HUES6 (cell line): Measurements from ENCODE around the gene NHLRC2.
"Not testable (repeated sequence)": the region's sequence is repeated elsewhere in the genome, so short reads cannot be mapped to it uniquely, and the experiment has no call there.

Experiments
- H3K27ac ChIP-seq: 2 replicates; pipeline ENCODE4 v1.7.0; 2013; ENCODE audit warnings: low read depth, mild to moderate bottlenecking, low read length, inconsistent platforms
- H3K27me3 ChIP-seq: 2 replicates; pipeline ENCODE4 v1.6.1; 2013; ENCODE audit warnings: low read length; ENCODE audit not compliant: control insufficient read depth, insufficient read depth
- H3K36me3 ChIP-seq: 2 replicates; pipeline ENCODE4 v1.6.1; 2013; ENCODE audit warnings: low read length; ENCODE audit not compliant: control insufficient read depth, insufficient read depth
- H3K4me1 ChIP-seq: 2 replicates; pipeline ENCODE4 v1.6.1; 2013; ENCODE audit warnings: low read length; ENCODE audit not compliant: control insufficient read depth, insufficient read depth
- H3K4me3 ChIP-seq: 2 replicates; pipeline ENCODE4 v1.5.1; 2013; ENCODE audit warnings: low read depth, low read length
- H3K9ac ChIP-seq: one replicate; pipeline ENCODE4 v1.6.1; 2013; ENCODE audit warnings: mild to moderate bottlenecking, low read length
- H3K9me3 ChIP-seq: 2 replicates; pipeline ENCODE4 v1.6.1; 2013; ENCODE audit warnings: low read depth, low read length; ENCODE audit not compliant: control insufficient read depth, insufficient read depth

Gene NHLRC2

DNA sequence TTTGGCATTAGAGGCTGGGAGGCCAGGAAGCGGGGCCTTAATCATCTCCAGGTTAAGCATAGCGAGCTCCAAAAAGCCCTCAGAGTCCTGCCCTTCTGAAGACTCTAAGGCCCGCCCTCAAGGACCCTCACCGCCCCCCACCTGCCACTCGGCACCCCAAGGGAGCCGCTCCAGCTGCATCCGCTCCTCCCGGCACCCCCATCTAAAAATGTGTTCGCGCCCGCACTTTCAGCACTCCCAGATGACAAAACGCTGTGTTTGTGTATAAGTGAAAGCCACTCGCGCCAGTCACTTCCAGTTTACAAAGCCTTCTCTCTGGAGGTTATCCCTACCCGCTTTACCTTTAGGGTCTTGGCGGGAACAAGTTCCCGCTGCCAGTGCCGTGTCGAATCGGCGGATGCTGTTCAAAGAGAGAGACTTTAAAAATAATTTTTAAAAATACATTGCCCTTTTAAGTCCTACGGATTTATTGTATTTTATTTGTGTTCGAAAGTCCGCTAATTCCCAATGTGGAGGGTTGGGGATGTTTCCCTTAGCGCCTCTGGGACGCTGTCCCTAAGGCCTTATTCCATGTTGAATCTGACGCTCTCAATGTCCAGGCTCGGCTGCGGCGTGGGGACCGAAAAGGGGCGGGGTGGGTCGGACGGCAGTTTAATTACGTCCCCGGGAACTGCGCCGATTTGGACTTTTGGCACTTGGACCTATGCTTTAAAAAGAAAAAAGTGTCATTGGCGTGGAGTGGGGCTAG is at the start of gene NHLRC2, which contains the start of gene DCLRE1A:
NHLRC2 (plus strand) TSS at position 649 of the 748 bp plus-strand sequence. CDS start 212 bp downstream, outside the sequence.
DCLRE1A (minus strand) TSS at position 70 of the 748 bp plus-strand sequence. CDS start 900 bp downstream, outside the sequence.
- H3K4me3 ChIP-seq: peak within 1 kb of the TSS; percentile 90
- no peaks in the 10 kb centered on the region for H3K27me3 ChIP-seq
- peaks cover 12% of the 10 kb centered on the region for H3K4me1 ChIP-seq
- no peaks in the 10 kb centered on the region for H3K9me3 ChIP-seq
- peaks cover 11% of the 10 kb centered on the region for H3K36me3 ChIP-seq
- peak within 1 kb of the TSS; percentile 91 for H3K9ac ChIP-seq
- peak within 1 kb of the TSS; percentile 99 for H3K27ac ChIP-seq

- Histone ChIP-seq H3K27me3 (no peaks in the 10 kb centered on the region), H3K9me3 (no peaks in the 10 kb centered on the region), H3K27ac (no peak overlapping the region), H3K4me1 (no peaks in the 10 kb centered on the region), H3K36me3 (no peaks in the 10 kb centered on the region), H3K9ac (no peak overlapping the region), H3K4me3 (no peak overlapping the region)
Observed at GRCh38 chr10:113806503-113806902, 48.0 kb upstream of the NHLRC2 start.

DNA sequence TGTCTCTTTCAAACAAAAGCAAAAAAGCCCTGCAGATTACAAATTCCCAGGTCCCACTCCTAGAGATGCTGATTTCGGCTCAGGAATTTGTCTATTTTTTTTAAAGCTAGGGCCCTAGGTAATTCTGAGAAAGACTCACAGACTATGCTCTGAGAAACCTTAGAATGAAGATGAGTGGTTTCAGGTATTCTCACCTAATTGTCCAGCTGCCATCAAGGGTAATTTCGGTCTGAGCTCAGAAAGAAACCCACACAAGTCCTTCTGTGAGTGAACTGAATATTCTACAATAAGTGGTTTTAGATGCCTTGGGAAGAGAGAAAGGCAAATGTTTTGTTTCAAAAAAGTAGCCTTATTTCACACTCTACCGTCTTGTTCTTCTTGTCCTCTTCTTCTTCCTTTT is 46.3 kb upstream of the NHLRC2 start:
- Histone ChIP-seq H3K4me1 (no peaks in the 10 kb centered on the region), H3K9me3 (no peaks in the 10 kb centered on the region), H3K27me3 (no peaks in the 10 kb centered on the region), H3K4me3 (no peak overlapping the region), H3K27ac (no peak overlapping the region), H3K36me3 (no peaks in the 10 kb centered on the region), H3K9ac (no peak overlapping the region)

DNA sequence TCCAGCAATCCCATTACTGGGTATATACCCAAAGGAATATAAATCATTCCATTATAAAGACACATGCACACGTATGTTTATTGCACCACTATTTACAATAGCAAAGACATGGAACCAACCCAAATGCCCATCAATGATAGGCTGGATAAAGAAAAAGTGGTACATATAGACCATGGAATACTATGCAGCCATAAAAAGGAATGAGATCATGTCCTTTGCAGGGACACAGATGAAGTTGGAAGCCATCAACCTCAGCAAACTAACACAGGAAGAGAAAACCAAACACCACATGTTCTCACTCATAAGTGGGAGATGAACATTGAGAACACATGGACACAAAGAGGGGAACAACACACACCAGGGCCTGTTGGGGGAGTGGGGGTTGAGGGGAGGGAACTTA is 39.8 kb upstream of the NHLRC2 start:
- not testable (repeated sequence) for H3K9ac ChIP-seq

GRCh38 chr10:113819989-113820388 is 34.5 kb upstream of the NHLRC2 start:
- Histone ChIP-seq H3K9ac (no peak overlapping the region), H3K36me3 (no peaks in the 10 kb centered on the region), H3K9me3 (no peaks in the 10 kb centered on the region), H3K27ac (no peak overlapping the region), H3K4me1 (peaks cover 20% of the 10 kb centered on the region), H3K4me3 (no peak overlapping the region), H3K27me3 (no peaks in the 10 kb centered on the region)

More for the DNA sequence above, 39.8 kb upstream of the NHLRC2 start:
- H3K4me3 ChIP-seq, H3K36me3 ChIP-seq, H3K4me1 ChIP-seq, H3K27me3 ChIP-seq, H3K27ac ChIP-seq, H3K9me3 ChIP-seq: not testable (repeated sequence)

DNA sequence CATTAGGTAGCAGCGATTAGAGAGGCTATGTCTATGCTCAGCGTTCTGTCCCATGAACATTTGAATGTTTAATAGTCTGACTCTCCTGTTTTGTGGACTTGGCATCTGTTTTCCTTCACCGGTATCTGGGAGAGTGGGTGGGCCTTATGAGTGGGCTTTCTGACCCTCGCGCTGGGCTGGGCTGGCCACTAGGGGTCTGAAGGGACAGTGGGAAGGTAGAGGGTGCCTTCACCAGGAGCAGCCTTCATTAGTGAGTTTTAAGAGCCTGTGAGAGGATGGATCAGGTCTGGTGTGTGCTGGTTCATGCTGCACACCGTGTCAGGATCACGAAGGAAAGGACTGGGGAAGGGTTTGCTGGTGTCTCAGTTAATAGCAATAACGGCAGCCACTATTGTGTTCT is 34.0 kb upstream of the NHLRC2 start:
- peaks cover 20% of the 10 kb centered on the region for H3K4me1 ChIP-seq
- no peak overlapping the region for H3K9ac ChIP-seq
- H3K36me3 ChIP-seq: no peaks in the 10 kb centered on the region
- no peaks in the 10 kb centered on the region for H3K27me3 ChIP-seq
- no peak overlapping the region for H3K27ac ChIP-seq
- H3K9me3 ChIP-seq: no peaks in the 10 kb centered on the region
- H3K4me3 ChIP-seq: no peak overlapping the region

- H3K27ac ChIP-seq, H3K9ac ChIP-seq, H3K27me3 ChIP-seq, H3K9me3 ChIP-seq, H3K4me3 ChIP-seq, H3K36me3 ChIP-seq: not testable (repeated sequence)
- peaks cover 20% of the 10 kb centered on the region for H3K4me1 ChIP-seq
Observed at GRCh38 chr10:113821306-113821705, 33.2 kb upstream of the NHLRC2 start.

GRCh38 chr10:113822174-113822573 is 32.3 kb upstream of the NHLRC2 start:
- Histone ChIP-seq H3K9ac (no peak overlapping the region), H3K9me3 (no peaks in the 10 kb centered on the region), H3K36me3 (no peaks in the 10 kb centered on the region), H3K4me3 (no peak overlapping the region), H3K27ac (no peak overlapping the region), H3K4me1 (peaks cover 20% of the 10 kb centered on the region), H3K27me3 (no peaks in the 10 kb centered on the region)

- Histone ChIP-seq H3K4me1 (peaks cover 20% of the 10 kb centered on the region), H3K9ac (no peak overlapping the region), H3K4me3 (no peak overlapping the region), H3K27me3 (no peaks in the 10 kb centered on the region), H3K27ac (no peak overlapping the region), H3K36me3 (no peaks in the 10 kb centered on the region), H3K9me3 (no peaks in the 10 kb centered on the region)
Observed at GRCh38 chr10:113823389-113823788, 31.1 kb upstream of the NHLRC2 start.

GRCh38 chr10:113825791-113826190 is 28.7 kb upstream of the NHLRC2 start:
- no peaks in the 10 kb centered on the region for H3K36me3 ChIP-seq
- no peak overlapping the region for H3K4me3 ChIP-seq
- no peaks in the 10 kb centered on the region for H3K9me3 ChIP-seq
- H3K27me3 ChIP-seq: no peaks in the 10 kb centered on the region
- no peak overlapping the region for H3K27ac ChIP-seq
- peaks cover 13% of the 10 kb centered on the region for H3K4me1 ChIP-seq
- H3K9ac ChIP-seq: no peak overlapping the region

GRCh38 chr10:113828567-113828966 is 25.9 kb upstream of the NHLRC2 start:
- H3K9me3 ChIP-seq, H3K4me3 ChIP-seq, H3K36me3 ChIP-seq, H3K27me3 ChIP-seq, H3K4me1 ChIP-seq, H3K27ac ChIP-seq, H3K9ac ChIP-seq: not testable (repeated sequence)
